Measurements from ENCODE around the gene GPR62. TPM values are rescaled to one million over a fixed set of nuclear protein-coding genes. Genes with fewer than 3 reads are reported as not detected.
"Not testable (repeated sequence)": the region's sequence is repeated elsewhere in the genome, so short reads cannot be mapped to it uniquely, and the experiment has no call there.

The GPR62 gene
- total RNA-seq, 1 experiment from 2014 or later = not detected

- TSS peak; percentile 45 for BruUV-seq (replicated peaks)
- no peaks in the 10 kb centered on the region for H3K27me3 Mint-ChIP-seq (ENCODE audit: insufficient read depth, unreplicated experiment)
- no peak overlapping the region for H3K4me3 ChIP-seq (ENCODE audit: low read depth, low read length)
- no peak overlapping the region for H3K4me3 Mint-ChIP-seq (ENCODE audit: unreplicated experiment)
- ChIA-PET POLR2A (interaction anchor here (1.0 to 2.4 kb wide), 2 partner anchors 9 to 18 kb away, joined by 3 to 15 read pairs; partner anchors contain the start of gene ACY1), CTCF (interaction anchor here (0.9 to 1.0 kb wide), 2 partner anchors 10 to 51 kb away, joined by 3 read pairs; partner anchors contain the start of gene RRP9)
- peaks cover 11% of the 10 kb centered on the region for H3K4me1 Mint-ChIP-seq (ENCODE audit: low read depth, unreplicated experiment)
- H3K4me1 ChIP-seq = peaks cover 12% of the 10 kb centered on the region
- no peaks in the 10 kb centered on the region for H3K27me3 ChIP-seq (replicated peaks; ENCODE audit: control insufficient read depth, insufficient read depth, low read length)
- peaks cover 10% of the 10 kb centered on the region for H3K36me3 ChIP-seq (ENCODE audit: control insufficient read depth, insufficient read depth, low read length)
- H3K9me3 ChIP-seq = no peaks in the 10 kb centered on the region
- no peak for DNase-seq
- TF ChIP-seq CTCF (IDR thresholded peaks at IDR 0.05; ENCODE audit: insufficient read depth in 1 of 2, low read depth in 1 of 2, low read length in 1 of 2, severe bottlenecking in 1 of 2, unreplicated experiment in 1 of 2) = no peak
- H3K27ac Mint-ChIP-seq (ENCODE audit: unreplicated experiment) = no peak overlapping the region
- intact Hi-C loops (cut with micrococcal nuclease; ENCODE audit: unreplicated experiment) = no loop called here
- H3K9me3 Mint-ChIP-seq (ENCODE audit: unreplicated experiment) = no peaks in the 10 kb centered on the region
- H3K36me3 Mint-ChIP-seq (ENCODE audit: insufficient read depth, unreplicated experiment) = peaks cover 73% of the 10 kb centered on the region
Measured at GRCh38 chr3:51992017-51992682, 37.0 kb downstream of the GPR62 start.

DNA sequence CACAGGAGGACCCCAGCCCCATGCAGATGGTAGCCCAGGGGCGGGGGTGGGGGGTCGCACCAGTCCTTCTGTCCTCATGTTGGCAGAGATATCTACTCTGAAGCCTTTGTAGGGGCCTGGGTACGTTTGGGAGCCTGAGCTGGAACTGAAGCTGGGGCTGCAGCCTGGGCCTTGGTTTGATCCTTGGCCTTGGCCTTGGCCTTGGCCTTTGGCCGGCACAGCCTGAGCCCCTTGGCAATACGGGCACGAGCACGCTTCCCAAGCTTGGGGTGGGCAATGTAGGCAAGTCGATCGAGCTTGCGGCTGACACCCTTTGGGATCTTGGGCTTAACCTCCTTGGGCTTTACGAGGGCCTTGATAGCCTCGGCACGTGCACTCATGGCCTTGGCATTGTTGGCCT is 38.5 kb downstream of the GPR62 start:
- H3K4me3 Mint-ChIP-seq (ENCODE audit: unreplicated experiment); H3K4me3 ChIP-seq (ENCODE audit: low read depth, low read length); H3K27me3 ChIP-seq (replicated peaks; ENCODE audit: control insufficient read depth, insufficient read depth, low read length); intact Hi-C loops (cut with micrococcal nuclease; ENCODE audit: unreplicated experiment); H3K27me3 Mint-ChIP-seq (ENCODE audit: insufficient read depth, unreplicated experiment); H3K36me3 ChIP-seq (ENCODE audit: control insufficient read depth, insufficient read depth, low read length); H3K9me3 Mint-ChIP-seq (ENCODE audit: unreplicated experiment); CTCF ChIA-PET; DNase-seq; H3K9me3 ChIP-seq; H3K27ac Mint-ChIP-seq (ENCODE audit: unreplicated experiment): not testable (repeated sequence)
- Mint-ChIP-seq H3K4me1 (ENCODE audit: low read depth, unreplicated experiment) (peaks cover 12% of the 10 kb centered on the region), H3K36me3 (ENCODE audit: insufficient read depth, unreplicated experiment) (peaks cover 64% of the 10 kb centered on the region)
- BruUV-seq (replicated peaks) = TSS peak; percentile 59
- POLR2A ChIA-PET = interaction anchor here (0.7 kb wide), 1 partner anchor 302 kb away, joined by 3 read pairs; no protein-coding TSS in a partner anchor
- peaks cover 18% of the 10 kb centered on the region for H3K4me1 ChIP-seq

GRCh38 chr3:51994530-51994929 is 39.3 kb downstream of the GPR62 start:
- H3K9me3 ChIP-seq = no peaks in the 10 kb centered on the region
- Mint-ChIP-seq H3K27me3 (ENCODE audit: insufficient read depth, unreplicated experiment) (no peaks in the 10 kb centered on the region), H3K9me3 (ENCODE audit: unreplicated experiment) (no peaks in the 10 kb centered on the region), H3K36me3 (ENCODE audit: insufficient read depth, unreplicated experiment) (peaks cover 56% of the 10 kb centered on the region), H3K4me1 (ENCODE audit: low read depth, unreplicated experiment) (peaks cover 9% of the 10 kb centered on the region), H3K4me3 (ENCODE audit: unreplicated experiment) (peak overlapping the region; percentile 93), H3K27ac (ENCODE audit: unreplicated experiment) (peak overlapping the region; percentile 99)
- H3K4me1 ChIP-seq = peaks cover 18% of the 10 kb centered on the region
- ChIA-PET CTCF (no interaction called here), POLR2A (interaction anchor here (0.7 to 1.9 kb wide), 2 partner anchors 12 to 302 kb away, joined by 3 to 30 read pairs; partner anchors contain the start of gene ACY1)
- no peak for DNase-seq
- H3K36me3 ChIP-seq (ENCODE audit: control insufficient read depth, insufficient read depth, low read length) = peaks cover 8% of the 10 kb centered on the region
- no peak for TF ChIP-seq CTCF (IDR thresholded peaks at IDR 0.05; ENCODE audit: insufficient read depth in 1 of 2, low read depth in 1 of 2, low read length in 1 of 2, severe bottlenecking in 1 of 2, unreplicated experiment in 1 of 2)
- H3K4me3 ChIP-seq (ENCODE audit: low read depth, low read length) = peak overlapping the region; percentile 60
- intact Hi-C loops (cut with micrococcal nuclease; ENCODE audit: unreplicated experiment) = no loop called here
- H3K27me3 ChIP-seq (replicated peaks; ENCODE audit: control insufficient read depth, insufficient read depth, low read length) = no peaks in the 10 kb centered on the region
- no TSS peak for BruUV-seq (replicated peaks)

Measured in Caco-2 (cell line).